Activated T-cell treated with anti-CD3 and anti-CD28 coated beads, Interleukin-2, amount 50 U/mL, for 72 hours (primary cell): ENCODE data around the gene LOXHD1. TPM values are rescaled to one million over a fixed set of nuclear protein-coding genes. Genes with fewer than 3 reads are reported as not detected.

ENCODE experiments used
- ATAC-seq, 2 donors: fragments of 150-1000 bp; cut with Tn5 transposase; replicated peaks in 1 of 2; 2 replicates each; pipeline ENCODE4 v1.10.0; 2021; ENCODE audit warnings: moderate library complexity in 2 of 2, mild to moderate bottlenecking in 1 of 2
- DNase-seq, 2 donors: peaks; one replicate each; pipeline ENCODE4 v3.0.0; 2021 to 2022; ENCODE audit warnings: mixed read lengths in 1 of 2
- H3K27ac Mint-ChIP-seq: one replicate; pipeline ENCODE4 v1.8.0; 2022; ENCODE audit warnings: mild to moderate bottlenecking, moderate library complexity, mixed read lengths
- H3K27me3 Mint-ChIP-seq: one replicate; pipeline ENCODE4 v1.8.0; 2022; ENCODE audit warnings: low read depth, mixed read lengths
- H3K36me3 Mint-ChIP-seq, 2 donors: one replicate each; pipeline ENCODE4 v1.8.0; 2022; ENCODE audit warnings: mixed read lengths in 2 of 2, mild to moderate bottlenecking in 1 of 2; ENCODE audit not compliant: insufficient read depth in 2 of 2
- H3K4me1 Mint-ChIP-seq: one replicate; pipeline ENCODE4 v1.8.0; 2022; ENCODE audit warnings: low read depth, mixed read lengths
- H3K4me3 Mint-ChIP-seq, 2 donors: one replicate each; pipeline ENCODE4 v1.8.0; 2022; ENCODE audit warnings: mild to moderate bottlenecking in 2 of 2, mixed read lengths in 2 of 2, moderate library complexity in 2 of 2
- H3K9me3 Mint-ChIP-seq, 2 donors: one replicate each; pipeline ENCODE4 v1.8.0; 2022; ENCODE audit warnings: mixed read lengths in 2 of 2
- total RNA-seq, 2 donors: library from RNA; stranded (reverse); gene quantifications; one replicate each; pipeline ENCODE4 v1.2.3, GENCODE V29; 2022

Gene LOXHD1
- total RNA-seq, 2 donors from 2014 or later: 0.05 to 0.07 TPM

DNA sequence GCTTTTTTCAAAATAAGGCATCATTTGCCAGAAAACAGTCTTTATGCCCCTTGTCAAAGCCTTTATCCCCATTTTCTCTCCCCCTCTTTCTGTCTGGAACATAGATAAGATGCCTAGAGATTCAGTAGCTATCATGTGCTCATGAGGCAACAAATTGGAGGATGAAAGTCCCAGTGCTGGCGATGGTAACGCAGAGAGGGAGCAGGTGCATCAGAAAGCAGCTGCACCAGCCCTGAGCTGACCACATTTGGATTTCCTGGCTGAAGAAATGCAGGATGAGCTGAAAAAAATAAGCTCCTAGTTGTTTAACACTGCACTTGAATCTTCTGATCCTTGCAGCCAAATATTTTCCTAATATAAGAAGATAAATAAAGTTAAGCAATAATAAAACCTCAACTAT lies 48.0 kb downstream of the LOXHD1 start:
- no peak overlapping the region for H3K27ac Mint-ChIP-seq
- no peaks in the 10 kb centered on the region for H3K4me1 Mint-ChIP-seq
- H3K9me3 Mint-ChIP-seq: no peaks in the 10 kb centered on the region
- DNase-seq (no peak), ATAC-seq (no peak)
- H3K4me3 Mint-ChIP-seq: no peak overlapping the region
- H3K27me3 Mint-ChIP-seq: no peaks in the 10 kb centered on the region
- no peaks in the 10 kb centered on the region for H3K36me3 Mint-ChIP-seq

DNA sequence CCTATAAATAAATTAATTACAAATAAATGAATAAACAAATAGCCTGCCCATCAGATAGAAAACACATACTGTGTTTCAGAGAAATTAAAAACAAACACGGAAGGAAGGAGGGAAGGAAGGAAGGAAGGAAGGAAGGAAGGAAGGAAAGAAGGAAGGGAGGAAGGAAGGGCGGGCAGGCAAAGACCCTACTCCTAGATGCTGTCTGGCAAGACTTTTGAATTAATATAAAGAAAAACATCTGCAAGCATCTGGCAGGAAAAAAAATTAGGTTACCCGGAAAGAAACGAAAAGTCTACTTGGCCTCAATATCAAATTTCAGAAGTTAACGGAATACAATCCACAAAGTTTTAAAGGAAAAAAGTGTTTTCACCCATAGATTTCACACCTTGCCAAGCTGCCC lies 49.1 kb downstream of the LOXHD1 start:
- Mint-ChIP-seq H3K9me3 (no peaks in the 10 kb centered on the region), H3K4me3 (no peak overlapping the region), H3K27me3 (peaks cover 5% of the 10 kb centered on the region), H3K4me1 (no peaks in the 10 kb centered on the region), H3K36me3 (no peaks in the 10 kb centered on the region), H3K27ac (no peak overlapping the region)
- ATAC-seq (no peak), DNase-seq (no peak)

DNA sequence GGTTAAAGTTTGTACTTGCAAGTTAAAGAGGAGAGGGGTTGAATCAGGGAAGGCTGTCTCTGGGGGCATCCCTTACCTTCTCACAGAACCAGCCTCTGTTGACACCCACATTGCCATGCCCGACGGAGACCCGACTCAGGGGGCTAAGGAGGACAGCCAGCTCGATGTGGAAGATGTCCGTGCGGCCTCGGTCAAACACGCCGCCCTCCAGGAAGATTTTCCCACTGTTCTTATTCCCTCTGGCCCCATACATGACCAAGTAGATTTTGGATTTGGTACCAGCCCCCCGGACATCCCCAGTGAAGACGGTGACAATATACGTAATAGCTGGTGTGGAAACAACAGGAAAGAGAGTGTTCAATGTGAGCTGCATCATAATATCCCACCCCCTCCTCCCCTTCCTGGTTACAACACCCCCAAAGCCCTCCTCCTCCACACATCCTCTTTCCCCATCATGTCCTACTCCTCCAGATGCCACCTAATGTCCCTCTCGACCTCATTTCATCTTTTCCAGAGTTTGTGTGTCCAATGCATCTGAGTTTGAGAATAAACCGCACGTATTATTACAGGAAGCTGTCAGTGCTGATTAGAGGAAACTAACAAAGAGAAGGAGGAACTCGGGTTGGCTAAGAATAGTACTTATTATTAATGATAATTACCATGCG lies 55.7 kb downstream of the LOXHD1 start:
- Mint-ChIP-seq H3K4me3 (no peak overlapping the region), H3K4me1 (no peaks in the 10 kb centered on the region), H3K36me3 (no peaks in the 10 kb centered on the region), H3K9me3 (no peaks in the 10 kb centered on the region), H3K27ac (no peak overlapping the region), H3K27me3 (peaks cover 15% of the 10 kb centered on the region)
- no peak for DNase-seq
- ATAC-seq: no peak

- H3K27me3 Mint-ChIP-seq: peaks cover 7% of the 10 kb centered on the region
- H3K9me3 Mint-ChIP-seq: no peaks in the 10 kb centered on the region
- no peak overlapping the region for H3K27ac Mint-ChIP-seq
- no peak for ATAC-seq
- no peaks in the 10 kb centered on the region for H3K4me1 Mint-ChIP-seq
- H3K36me3 Mint-ChIP-seq: no peaks in the 10 kb centered on the region
- H3K4me3 Mint-ChIP-seq: no peak overlapping the region
- DNase-seq: no peak
These were observed 60.9 kb downstream of the LOXHD1 start for GRCh38 chr18:46596119-46596518.

DNA sequence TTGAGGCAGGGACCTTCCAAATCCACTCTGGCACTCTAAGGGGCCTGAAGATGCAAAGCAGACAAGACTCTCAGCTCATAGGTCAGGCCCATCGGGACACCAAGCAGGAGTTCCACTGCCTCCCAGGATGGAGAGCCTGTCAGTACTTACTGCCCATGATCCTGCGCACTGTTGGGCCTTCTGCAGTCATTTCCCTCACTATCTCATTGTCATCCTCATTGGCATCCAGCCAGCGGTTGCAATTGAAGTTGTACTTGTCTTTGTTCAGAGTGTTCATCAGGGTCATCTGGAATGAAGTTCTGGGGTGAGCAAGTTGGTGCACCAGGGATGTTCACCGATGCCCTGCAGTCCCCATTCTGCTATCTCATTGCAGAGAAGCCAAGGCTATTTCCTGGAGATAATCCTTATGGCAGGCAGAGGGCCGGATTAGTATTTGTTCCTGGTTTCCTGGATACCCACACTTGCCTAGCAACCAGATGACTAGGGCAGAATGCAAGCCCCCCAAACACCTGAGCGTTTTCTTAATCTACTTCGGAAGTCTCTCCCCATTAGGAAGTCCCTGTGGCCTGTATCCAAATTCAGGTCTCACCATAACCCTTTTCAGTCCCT lies 65.1 kb downstream of the LOXHD1 start:
- no peak for DNase-seq
- Mint-ChIP-seq H3K27me3 (peaks cover 7% of the 10 kb centered on the region), H3K4me3 (no peak overlapping the region), H3K36me3 (no peaks in the 10 kb centered on the region), H3K9me3 (no peaks in the 10 kb centered on the region), H3K27ac (no peak overlapping the region), H3K4me1 (no peaks in the 10 kb centered on the region)
- no peak for ATAC-seq

- Mint-ChIP-seq H3K9me3 (no peaks in the 10 kb centered on the region), H3K36me3 (no peaks in the 10 kb centered on the region), H3K4me1 (no peaks in the 10 kb centered on the region), H3K27ac (no peak overlapping the region), H3K4me3 (no peak overlapping the region), H3K27me3 (peaks cover 7% of the 10 kb centered on the region)
- ATAC-seq (no peak), DNase-seq (no peak)
These were observed 66.9 kb downstream of the LOXHD1 start for GRCh38 chr18:46590103-46590502.

DNA sequence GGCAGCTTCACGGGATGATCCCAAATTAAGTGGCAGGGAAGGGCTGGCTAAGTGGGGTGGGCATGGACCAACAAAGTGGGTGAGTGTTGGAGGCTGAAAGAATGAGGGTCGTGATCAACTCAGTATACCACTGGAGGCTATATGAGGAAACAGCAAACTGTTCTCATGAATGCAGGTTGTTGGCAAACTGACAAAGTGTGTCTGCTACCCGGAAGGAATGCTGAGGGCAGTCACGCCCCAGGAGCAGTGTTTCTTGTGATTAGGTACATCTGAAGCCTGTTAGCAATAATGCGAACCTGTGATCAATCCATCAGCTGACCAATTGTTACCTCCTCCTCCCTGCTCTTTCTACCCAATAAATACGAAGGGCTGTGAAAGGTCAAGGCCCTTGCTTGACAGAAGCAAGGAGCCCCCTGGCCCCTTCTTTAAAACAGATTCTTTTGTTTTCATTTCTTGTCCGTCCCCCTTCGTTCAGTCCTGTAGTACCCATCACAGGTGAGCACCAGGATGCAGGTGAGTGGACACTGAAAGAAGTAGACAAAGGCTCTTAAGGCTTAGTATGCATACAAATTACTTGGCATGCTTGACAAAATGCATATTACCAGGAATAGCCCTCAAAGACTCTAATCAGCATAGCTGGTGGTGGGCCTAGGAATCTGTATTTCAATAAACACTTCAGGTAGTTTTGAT lies 67.9 kb downstream of the LOXHD1 start:
- H3K36me3 Mint-ChIP-seq: no peaks in the 10 kb centered on the region
- no peak overlapping the region for H3K27ac Mint-ChIP-seq
- H3K4me3 Mint-ChIP-seq: no peak overlapping the region
- H3K27me3 Mint-ChIP-seq: peaks cover under 1% of the 10 kb centered on the region
- ATAC-seq (no peak), DNase-seq (no peak)
- no peaks in the 10 kb centered on the region for H3K9me3 Mint-ChIP-seq
- no peaks in the 10 kb centered on the region for H3K4me1 Mint-ChIP-seq

GRCh38 chr18:46587600-46587999 lies 69.4 kb downstream of the LOXHD1 start:
- Mint-ChIP-seq H3K4me1 (no peaks in the 10 kb centered on the region), H3K4me3 (no peak overlapping the region), H3K27ac (no peak overlapping the region), H3K36me3 (no peaks in the 10 kb centered on the region), H3K27me3 (no peaks in the 10 kb centered on the region), H3K9me3 (peaks cover 0 to 2% of the 10 kb centered on the region in 2 donors)
- no peak for DNase-seq
- ATAC-seq: no peak

GRCh38 chr18:46583711-46584110 lies 73.3 kb downstream of the LOXHD1 start:
- no peak overlapping the region for H3K4me3 Mint-ChIP-seq
- no peaks in the 10 kb centered on the region for H3K27me3 Mint-ChIP-seq
- DNase-seq (no peak), ATAC-seq (no peak)
- no peak overlapping the region for H3K27ac Mint-ChIP-seq
- peaks cover 13% of the 10 kb centered on the region in 2 donors for H3K9me3 Mint-ChIP-seq
- no peaks in the 10 kb centered on the region for H3K4me1 Mint-ChIP-seq
- peaks cover 11 to 12% of the 10 kb centered on the region in 2 donors for H3K36me3 Mint-ChIP-seq

DNA sequence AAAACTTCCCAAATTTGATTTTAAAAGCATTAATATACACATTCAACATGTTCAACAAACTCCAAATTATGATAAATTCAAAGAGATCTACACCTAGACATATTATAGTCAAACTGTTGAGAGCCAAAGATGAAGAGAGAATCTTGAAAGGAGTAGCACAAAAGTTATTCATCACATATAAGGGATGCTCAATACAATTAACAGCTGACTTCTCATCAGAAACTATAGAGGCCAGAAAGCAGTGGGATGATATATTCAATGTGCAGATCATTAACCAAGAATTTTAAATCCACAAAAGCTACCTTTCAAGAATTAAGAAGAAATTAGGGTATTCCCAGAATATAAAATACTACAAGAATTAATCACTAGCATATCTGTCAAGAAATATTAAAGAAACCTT lies 75.4 kb downstream of the LOXHD1 start:
- peaks cover 11 to 12% of the 10 kb centered on the region in 2 donors for H3K36me3 Mint-ChIP-seq
- DNase-seq (no peak), ATAC-seq (no peak)
- H3K4me1 Mint-ChIP-seq: no peaks in the 10 kb centered on the region
- no peak overlapping the region for H3K27ac Mint-ChIP-seq
- H3K4me3 Mint-ChIP-seq: no peak overlapping the region
- no peaks in the 10 kb centered on the region for H3K27me3 Mint-ChIP-seq
- peaks cover 13% of the 10 kb centered on the region in 2 donors for H3K9me3 Mint-ChIP-seq

GRCh38 chr18:46578987-46579386 lies 78.0 kb downstream of the LOXHD1 start:
- Mint-ChIP-seq H3K9me3 (peaks cover 13% of the 10 kb centered on the region in 2 donors), H3K27me3 (no peaks in the 10 kb centered on the region), H3K27ac (no peak overlapping the region), H3K4me1 (no peaks in the 10 kb centered on the region), H3K36me3 (peaks cover 11 to 12% of the 10 kb centered on the region in 2 donors), H3K4me3 (no peak overlapping the region)
- ATAC-seq: no peak
- no peak for DNase-seq

DNA sequence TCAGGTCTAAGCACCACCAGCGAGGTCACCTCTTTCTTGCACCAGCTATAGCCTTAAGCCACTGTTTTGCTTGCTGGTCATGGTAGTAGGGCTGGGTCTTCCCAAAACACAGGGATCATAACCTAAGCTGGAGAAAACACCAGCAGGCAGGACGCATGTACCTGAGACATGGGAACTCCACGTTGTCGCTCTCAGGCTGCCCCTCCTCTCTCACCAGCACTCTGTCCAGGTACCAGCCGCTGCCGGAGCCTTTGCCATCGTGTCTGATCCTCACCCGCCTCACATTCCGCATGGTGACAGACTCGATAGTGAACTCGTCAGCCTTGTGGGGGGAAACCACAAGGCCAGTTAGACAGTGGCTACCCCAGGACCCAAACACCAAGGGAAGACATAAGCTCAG lies 79.5 kb downstream of the LOXHD1 start:
- peaks cover 11 to 13% of the 10 kb centered on the region in 2 donors for H3K9me3 Mint-ChIP-seq
- no peaks in the 10 kb centered on the region for H3K4me1 Mint-ChIP-seq
- H3K27ac Mint-ChIP-seq: no peak overlapping the region
- H3K36me3 Mint-ChIP-seq: peaks cover 11 to 12% of the 10 kb centered on the region in 2 donors
- H3K4me3 Mint-ChIP-seq: no peak overlapping the region
- H3K27me3 Mint-ChIP-seq: no peaks in the 10 kb centered on the region
- no peak for DNase-seq
- no peak for ATAC-seq

- H3K4me3 Mint-ChIP-seq: no peak overlapping the region
- no peaks in the 10 kb centered on the region for H3K4me1 Mint-ChIP-seq
- peaks cover 5% of the 10 kb centered on the region in 2 donors for H3K9me3 Mint-ChIP-seq
- no peak for DNase-seq
- ATAC-seq: no peak
- peaks cover 4 to 5% of the 10 kb centered on the region in 2 donors for H3K36me3 Mint-ChIP-seq
- no peaks in the 10 kb centered on the region for H3K27me3 Mint-ChIP-seq
- H3K27ac Mint-ChIP-seq: no peak overlapping the region
These were observed 81.2 kb downstream of the LOXHD1 start for GRCh38 chr18:46575851-46576250.
